ENCODE measurements around the gene ZNF280D. TPM values are rescaled to one million over a fixed set of nuclear protein-coding genes. Genes with fewer than 3 reads are reported as not detected.
A peak's percentile ranks its signal among the peaks of the same experiment; 100 is the strongest.

Gene ZNF280D
- total RNA-seq, 1 experiment from 2014 or later: 26.8 TPM

DNA sequence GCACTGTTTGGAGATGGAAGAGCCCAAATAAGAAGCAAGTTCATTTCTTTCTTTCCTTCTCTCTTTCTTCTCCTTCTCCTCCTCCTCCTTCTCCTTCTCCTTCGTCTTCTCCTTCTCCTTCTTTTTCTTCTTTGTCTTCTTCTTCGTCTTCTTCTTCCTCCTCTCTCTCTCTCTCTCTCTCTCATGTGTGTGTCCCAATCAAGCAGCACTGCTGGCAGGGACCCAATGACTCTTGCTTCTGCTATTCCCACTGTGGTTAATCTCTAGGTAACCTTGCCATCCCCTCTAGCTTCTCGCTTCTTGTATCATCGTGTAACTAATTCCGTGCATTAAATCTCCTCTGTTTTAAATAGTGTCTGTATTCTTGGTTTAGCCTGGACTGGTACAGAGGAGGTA lies 26.1 kb upstream of the ZNF280D start:
- H3K27ac ChIP-seq: no peak overlapping the region
- CTCF ChIA-PET: interaction anchor here (0.6 kb wide), 1 partner anchor 205 kb away, joined by 3 read pairs; no protein-coding TSS in a partner anchor

DNA sequence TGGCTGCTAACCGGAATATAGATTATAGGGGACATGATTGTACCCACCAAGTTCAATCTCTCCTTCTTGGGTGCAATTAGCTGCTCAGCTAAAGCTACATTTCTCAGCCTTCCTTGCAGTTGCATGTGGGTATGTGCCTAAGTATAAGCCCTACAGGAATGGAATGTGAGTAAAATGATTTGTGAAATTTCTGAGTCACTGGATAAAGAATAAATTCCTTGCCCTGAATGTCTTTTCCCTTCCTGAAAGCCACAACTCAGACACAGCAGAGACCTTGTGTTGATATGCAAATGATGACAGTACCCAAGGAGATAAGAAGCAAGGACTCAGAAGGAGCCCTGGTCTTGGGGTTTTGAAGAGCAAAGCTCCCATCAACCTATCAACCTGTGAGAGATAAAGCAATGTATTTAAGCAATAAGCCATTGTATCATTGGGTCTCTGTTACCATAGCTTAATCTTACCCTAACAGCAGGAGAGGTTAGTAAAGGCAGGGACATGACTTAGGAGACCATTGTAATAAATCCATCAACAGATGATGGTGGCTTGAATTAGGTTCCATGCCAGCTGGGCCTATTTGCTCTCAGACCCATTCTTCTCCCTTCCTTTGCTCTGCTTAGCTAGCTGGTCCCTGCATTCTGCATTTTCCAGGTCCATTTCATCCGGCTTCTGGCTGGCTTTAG lies 25.6 kb upstream of the ZNF280D start:
- ChIA-PET POLR2A (ENCODE audit: unreplicated experiment) (interaction anchor here (0.6 to 0.7 kb wide), 2 partner anchors 159 to 686 kb away, joined by 3 to 4 read pairs; partner anchors contain the start of gene TCF12), CTCF (interaction anchor here (0.6 kb wide), 1 partner anchor 206 kb away, joined by 3 read pairs; no protein-coding TSS in a partner anchor)
- BruUV-seq (replicated peaks): no TSS peak
- intact Hi-C loops (cut with micrococcal nuclease; ENCODE audit: unreplicated experiment): no loop called here
- Histone ChIP-seq H3F3A (ENCODE audit: insufficient read depth, low read depth) (no peaks in the 10 kb centered on the region), H3K9me3 (ENCODE audit: insufficient read depth, low read depth) (no peaks in the 10 kb centered on the region), H3K79me2 (ENCODE audit: low read depth) (no peaks in the 10 kb centered on the region), H3K27ac (no peak overlapping the region), H3K9me2 (ENCODE audit: insufficient read depth) (no peaks in the 10 kb centered on the region), H2AFZ (no peak overlapping the region), H3K27me3 (ENCODE audit: insufficient read depth, low read depth) (no peaks in the 10 kb centered on the region), H3K4me2 (no peak overlapping the region), H3K4me3 (no peak overlapping the region), H3K4me1 (replicated peaks; ENCODE audit: insufficient read depth) (no peaks in the 10 kb centered on the region; the same call in 1 of the 2 replicates), H4K20me1 (ENCODE audit: insufficient read depth) (no peaks in the 10 kb centered on the region), H3K36me3 (ENCODE audit: low read depth) (no peaks in the 10 kb centered on the region)
- peak in 1 of 2 experiments; percentile 10 for DNase-seq
- no peak for TF ChIP-seq EZH2 (IDR thresholded peaks at IDR 0.05; ENCODE audit: low read depth)
- TF ChIP-seq, protein P1, sequence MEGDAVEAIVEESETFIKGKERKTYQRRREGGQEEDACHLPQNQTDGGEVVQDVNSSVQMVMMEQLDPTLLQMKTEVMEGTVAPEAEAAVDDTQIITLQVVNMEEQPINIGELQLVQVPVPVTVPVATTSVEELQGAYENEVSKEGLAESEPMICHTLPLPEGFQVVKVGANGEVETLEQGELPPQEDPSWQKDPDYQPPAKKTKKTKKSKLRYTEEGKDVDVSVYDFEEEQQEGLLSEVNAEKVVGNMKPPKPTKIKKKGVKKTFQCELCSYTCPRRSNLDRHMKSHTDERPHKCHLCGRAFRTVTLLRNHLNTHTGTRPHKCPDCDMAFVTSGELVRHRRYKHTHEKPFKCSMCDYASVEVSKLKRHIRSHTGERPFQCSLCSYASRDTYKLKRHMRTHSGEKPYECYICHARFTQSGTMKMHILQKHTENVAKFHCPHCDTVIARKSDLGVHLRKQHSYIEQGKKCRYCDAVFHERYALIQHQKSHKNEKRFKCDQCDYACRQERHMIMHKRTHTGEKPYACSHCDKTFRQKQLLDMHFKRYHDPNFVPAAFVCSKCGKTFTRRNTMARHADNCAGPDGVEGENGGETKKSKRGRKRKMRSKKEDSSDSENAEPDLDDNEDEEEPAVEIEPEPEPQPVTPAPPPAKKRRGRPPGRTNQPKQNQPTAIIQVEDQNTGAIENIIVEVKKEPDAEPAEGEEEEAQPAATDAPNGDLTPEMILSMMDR (conservative IDR thresholded peaks at IDR 0.05): no peak

More for the DNA sequence above, 26.1 kb upstream of the ZNF280D start:
- Histone ChIP-seq H3K36me3 (ENCODE audit: low read depth) (no peaks in the 10 kb centered on the region), H3K27me3 (ENCODE audit: insufficient read depth, low read depth) (no peaks in the 10 kb centered on the region), H3K9me2 (ENCODE audit: insufficient read depth) (no peaks in the 10 kb centered on the region), H4K20me1 (ENCODE audit: insufficient read depth) (no peaks in the 10 kb centered on the region), H3K4me2 (no peak overlapping the region), H3K4me3 (no peak overlapping the region), H3F3A (ENCODE audit: insufficient read depth, low read depth) (no peaks in the 10 kb centered on the region), H3K4me1 (replicated peaks; ENCODE audit: insufficient read depth) (no peaks in the 10 kb centered on the region; the same call in 1 of the 2 replicates), H2AFZ (no peak overlapping the region), H3K9me3 (ENCODE audit: insufficient read depth, low read depth) (no peaks in the 10 kb centered on the region), H3K79me2 (ENCODE audit: low read depth) (no peaks in the 10 kb centered on the region)
- TF ChIP-seq, protein P1 (conservative IDR thresholded peaks at IDR 0.05): no peak
- no peak for TF ChIP-seq EZH2 (IDR thresholded peaks at IDR 0.05; ENCODE audit: low read depth)
- intact Hi-C loops (cut with micrococcal nuclease; ENCODE audit: unreplicated experiment): no loop called here
- POLR2A ChIA-PET (ENCODE audit: unreplicated experiment): no interaction called here
- no TSS peak for BruUV-seq (replicated peaks)
- DNase-seq: peak in 1 of 2 experiments; percentile 50

DNA sequence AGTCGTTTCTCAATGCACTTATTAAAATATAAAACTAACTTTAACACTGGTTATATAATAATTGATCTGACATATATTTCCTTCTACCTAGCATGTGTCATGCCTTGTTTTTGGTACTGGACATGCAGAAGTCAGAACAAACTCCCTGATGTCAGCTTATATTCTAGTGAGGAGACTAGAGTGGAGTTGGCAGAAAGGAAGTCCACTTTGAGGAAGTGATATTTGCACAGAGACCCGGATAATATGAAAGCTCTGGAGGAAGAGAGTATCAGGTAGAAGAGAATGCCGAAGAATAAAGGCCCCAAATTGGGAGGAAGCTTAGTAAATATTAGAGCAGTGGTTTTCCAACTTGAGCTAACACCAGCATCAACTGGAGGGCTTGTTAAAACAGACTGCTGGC lies 24.6 kb upstream of the ZNF280D start:
- intact Hi-C loops (cut with micrococcal nuclease; ENCODE audit: unreplicated experiment): no loop called here

More for the DNA sequence above, 24.6 kb upstream of the ZNF280D start:
- Histone ChIP-seq H3K9me2 (ENCODE audit: insufficient read depth) (no peaks in the 10 kb centered on the region), H2AFZ (no peak overlapping the region), H3K4me2 (no peak overlapping the region), H3K79me2 (ENCODE audit: low read depth) (no peaks in the 10 kb centered on the region), H3K36me3 (ENCODE audit: low read depth) (no peaks in the 10 kb centered on the region), H3K4me3 (no peak overlapping the region), H3K27me3 (ENCODE audit: insufficient read depth, low read depth) (no peaks in the 10 kb centered on the region), H3K9me3 (ENCODE audit: insufficient read depth, low read depth) (no peaks in the 10 kb centered on the region), H3F3A (ENCODE audit: insufficient read depth, low read depth) (no peaks in the 10 kb centered on the region), H4K20me1 (ENCODE audit: insufficient read depth) (no peaks in the 10 kb centered on the region), H3K4me1 (replicated peaks; ENCODE audit: insufficient read depth) (no peaks in the 10 kb centered on the region; the same call in 1 of the 2 replicates), H3K27ac (no peak overlapping the region)
- POLR2A ChIA-PET (ENCODE audit: unreplicated experiment): no interaction called here
- CTCF ChIA-PET: interaction anchor here (0.7 kb wide), 1 partner anchor 549 kb away, joined by 3 read pairs; no protein-coding TSS in a partner anchor
- no TSS peak for BruUV-seq (replicated peaks)
- TF ChIP-seq, protein P1 (conservative IDR thresholded peaks at IDR 0.05): no peak
- TF ChIP-seq EZH2 (IDR thresholded peaks at IDR 0.05; ENCODE audit: low read depth): no peak
- no peak for DNase-seq
